ENCODE data around the gene RASAL3.

Gene RASAL3

DNA sequence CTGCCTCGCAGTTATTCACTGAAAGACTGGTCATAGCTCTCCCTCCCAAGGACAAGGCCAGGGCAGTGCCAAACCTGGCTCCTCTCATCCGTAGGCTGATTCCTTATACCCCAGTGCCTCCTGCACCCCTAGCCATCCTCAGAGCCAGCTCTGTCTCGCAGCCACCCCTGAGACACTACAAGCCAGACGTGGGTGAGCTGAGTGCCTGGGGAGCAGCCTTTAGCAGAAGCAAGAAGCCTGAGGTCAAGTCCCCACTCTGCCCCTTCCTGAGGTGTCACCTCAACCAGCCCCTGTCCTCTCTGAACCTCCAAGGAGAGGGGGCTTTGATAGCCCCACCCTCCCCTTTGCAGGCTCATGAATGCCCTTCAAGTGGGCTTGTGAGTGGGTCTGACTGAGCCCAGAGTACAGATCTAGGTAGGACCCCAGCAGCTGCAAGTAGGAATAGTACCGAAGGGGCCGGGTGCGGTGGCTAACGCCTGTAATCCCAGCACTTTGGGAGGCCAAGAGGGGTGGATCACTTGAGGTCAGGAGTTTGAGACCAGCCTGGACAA is 30.8 kb downstream of the RASAL3 start:
- H3K4me3 ChIP-seq (ENCODE audit: low read depth, low read length) = peak overlapping the region; percentile 95
- peaks cover 7% of the 10 kb centered on the region for H3K4me1 ChIP-seq (ENCODE audit: control insufficient read depth, insufficient read depth, low read length)
- ChIA-PET CTCF (interaction anchor here (0.7 to 2.3 kb wide), 3 partner anchors 13 to 122 kb away, joined by 4 to 8 read pairs (median 7); no protein-coding TSS in a partner anchor), POLR2A (interaction anchor here (1.2 to 2.8 kb wide), 7 partner anchors 15 to 122 kb away, joined by 4 to 27 read pairs (median 5); partner anchors contain the start of genes AKAP8 and AKAP8L)
- no peak overlapping the region for H3K27ac ChIP-seq (ENCODE audit: extremely low read depth, low read depth, low read length)
- TF ChIP-seq, protein P1, sequence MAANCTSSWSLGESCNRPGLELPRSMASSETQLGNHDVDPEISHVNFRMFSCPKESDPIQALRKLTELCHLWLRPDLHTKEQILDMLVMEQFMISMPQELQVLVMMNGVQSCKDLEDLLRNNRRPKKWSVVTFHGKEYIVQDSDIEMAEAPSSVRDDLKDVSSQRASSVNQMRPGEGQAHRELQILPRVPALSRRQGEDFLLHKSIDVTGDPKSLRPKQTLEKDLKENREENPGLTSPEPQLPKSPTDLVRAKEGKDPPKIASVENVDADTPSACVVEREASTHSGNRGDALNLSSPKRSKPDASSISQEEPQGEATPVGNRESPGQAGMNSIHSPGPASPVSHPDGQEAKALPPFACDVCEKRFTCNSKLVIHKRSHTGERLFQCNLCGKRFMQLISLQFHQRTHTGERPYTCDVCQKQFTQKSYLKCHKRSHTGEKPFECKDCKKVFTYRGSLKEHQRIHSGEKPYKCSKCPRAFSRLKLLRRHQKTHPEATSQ (tag by site-specific recombination; IDR thresholded peaks at IDR 0.05) = no peak
- TF ChIP-seq, protein P2, sequence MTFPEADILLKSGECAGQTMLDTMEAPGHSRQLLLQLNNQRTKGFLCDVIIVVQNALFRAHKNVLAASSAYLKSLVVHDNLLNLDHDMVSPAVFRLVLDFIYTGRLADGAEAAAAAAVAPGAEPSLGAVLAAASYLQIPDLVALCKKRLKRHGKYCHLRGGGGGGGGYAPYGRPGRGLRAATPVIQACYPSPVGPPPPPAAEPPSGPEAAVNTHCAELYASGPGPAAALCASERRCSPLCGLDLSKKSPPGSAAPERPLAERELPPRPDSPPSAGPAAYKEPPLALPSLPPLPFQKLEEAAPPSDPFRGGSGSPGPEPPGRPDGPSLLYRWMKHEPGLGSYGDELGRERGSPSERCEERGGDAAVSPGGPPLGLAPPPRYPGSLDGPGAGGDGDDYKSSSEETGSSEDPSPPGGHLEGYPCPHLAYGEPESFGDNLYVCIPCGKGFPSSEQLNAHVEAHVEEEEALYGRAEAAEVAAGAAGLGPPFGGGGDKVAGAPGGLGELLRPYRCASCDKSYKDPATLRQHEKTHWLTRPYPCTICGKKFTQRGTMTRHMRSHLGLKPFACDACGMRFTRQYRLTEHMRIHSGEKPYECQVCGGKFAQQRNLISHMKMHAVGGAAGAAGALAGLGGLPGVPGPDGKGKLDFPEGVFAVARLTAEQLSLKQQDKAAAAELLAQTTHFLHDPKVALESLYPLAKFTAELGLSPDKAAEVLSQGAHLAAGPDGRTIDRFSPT (tag by site-specific recombination; IDR thresholded peaks at IDR 0.05) = no peak
- TF ChIP-seq ZNF747 (tag by site-specific recombination; IDR thresholded peaks at IDR 0.05) (no peak), ZNF785 (tag by site-specific recombination; IDR thresholded peaks at IDR 0.05) (no peak), ZBTB20 (tag by site-specific recombination; IDR thresholded peaks at IDR 0.05) (no peak), ZNF596 (tag by site-specific recombination; IDR thresholded peaks at IDR 0.05) (no peak), FEZF1 (tag by site-specific recombination; IDR thresholded peaks at IDR 0.05) (no peak)
- H3K9me3 ChIP-seq (ENCODE audit: control insufficient read depth, insufficient read depth, low read depth, low read length) = no peaks in the 10 kb centered on the region
- H3K36me3 ChIP-seq (ENCODE audit: control insufficient read depth in 2 of 2, insufficient read depth in 1 of 2, low read length in 2 of 2) = peaks cover 0 to 21% of the 10 kb centered on the region in 2 experiments; a peak in 1 of 3 replicates

DNA sequence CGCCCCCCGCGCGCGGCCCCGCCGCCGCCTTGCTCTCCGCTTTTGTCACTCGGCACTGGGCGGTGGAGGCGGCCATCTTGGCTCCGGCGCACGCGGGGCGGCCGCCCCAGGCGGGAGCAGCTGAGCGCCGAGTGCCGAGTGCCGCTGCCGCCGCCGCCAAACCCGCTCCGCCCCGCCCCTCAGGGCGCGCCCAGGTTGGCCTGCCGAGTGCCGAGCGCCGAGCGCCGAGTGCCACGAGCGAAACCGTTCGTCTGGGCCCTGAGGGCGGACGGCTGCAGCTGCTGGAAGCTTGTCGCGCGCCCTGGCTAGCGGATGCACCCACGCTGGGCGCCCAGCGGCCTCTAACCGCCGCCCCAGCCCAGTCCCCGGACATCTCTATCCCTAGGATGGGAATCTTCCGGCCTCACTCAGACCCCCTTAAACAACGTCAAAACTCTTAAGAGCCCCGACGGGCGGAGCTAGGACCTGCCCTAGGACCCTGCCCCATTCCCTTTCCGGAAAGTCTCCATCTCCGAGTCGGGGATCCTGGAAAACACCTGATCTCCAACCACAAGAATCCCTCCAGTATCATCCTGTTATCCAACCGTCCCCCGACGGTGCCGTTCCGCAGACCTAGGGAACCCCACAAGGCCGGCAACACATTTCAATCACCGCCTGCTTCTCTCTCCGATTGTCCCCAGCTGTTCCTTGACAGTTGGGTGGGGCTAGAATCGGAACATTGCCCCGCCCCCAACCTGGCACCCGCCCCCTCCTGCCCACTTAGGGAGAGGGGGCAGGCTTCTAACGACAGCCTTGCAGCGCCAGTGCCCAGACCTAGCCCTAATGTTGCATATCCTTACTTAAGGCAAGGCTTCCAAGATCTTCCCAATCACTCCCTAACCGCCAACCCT is 31.5 kb downstream of the RASAL3 start:
- ChIA-PET POLR2A (interaction anchor here (0.6 to 2.8 kb wide), 9 partner anchors 14 to 1298 kb away, joined by 3 to 27 read pairs (median 5); partner anchors contain the start of genes AKAP8 and AKAP8L), CTCF (interaction anchor here (1.7 to 2.3 kb wide), 2 partner anchors 12 to 123 kb away, joined by 7 to 8 read pairs; no protein-coding TSS in a partner anchor)
- Histone ChIP-seq H3K36me3 (ENCODE audit: control insufficient read depth in 2 of 2, insufficient read depth in 1 of 2, low read length in 2 of 2) (peaks cover 0 to 27% of the 10 kb centered on the region in 2 experiments; a peak in 1 of 3 replicates), H3K9me3 (ENCODE audit: control insufficient read depth, insufficient read depth, low read depth, low read length) (no peaks in the 10 kb centered on the region), H3K27ac (ENCODE audit: extremely low read depth, low read depth, low read length) (peak overlapping the region; percentile 68), H3K4me1 (ENCODE audit: control insufficient read depth, insufficient read depth, low read length) (peaks cover 7% of the 10 kb centered on the region), H3K4me3 (ENCODE audit: low read depth, low read length) (peak overlapping the region; percentile 95)
- no peak for TF ChIP-seq ZNF621 (tag by site-specific recombination; IDR thresholded peaks at IDR 0.05)
- TF ChIP-seq ZNF670 (tag by site-specific recombination; IDR thresholded peaks at IDR 0.05; ENCODE audit: low read depth) = no peak
- TF ChIP-seq GLIS2 (tag by site-specific recombination; IDR thresholded peaks at IDR 0.05) = no peak
- no peak for TF ChIP-seq FEZF1 (tag by site-specific recombination; IDR thresholded peaks at IDR 0.05)
- no peak for TF ChIP-seq ZNF140 (tag by site-specific recombination; IDR thresholded peaks at IDR 0.05)
- peak; percentile 48; the same call in 1 of the 2 replicates for TF ChIP-seq ZFP69B (tag by site-specific recombination; IDR thresholded peaks at IDR 0.05)
- no peak for TF ChIP-seq ZNF626 (tag by site-specific recombination; IDR thresholded peaks at IDR 0.05)
- peak; percentile 81 for TF ChIP-seq SP3 (tag by site-specific recombination; IDR thresholded peaks at IDR 0.05)
- TF ChIP-seq, protein P3, sequence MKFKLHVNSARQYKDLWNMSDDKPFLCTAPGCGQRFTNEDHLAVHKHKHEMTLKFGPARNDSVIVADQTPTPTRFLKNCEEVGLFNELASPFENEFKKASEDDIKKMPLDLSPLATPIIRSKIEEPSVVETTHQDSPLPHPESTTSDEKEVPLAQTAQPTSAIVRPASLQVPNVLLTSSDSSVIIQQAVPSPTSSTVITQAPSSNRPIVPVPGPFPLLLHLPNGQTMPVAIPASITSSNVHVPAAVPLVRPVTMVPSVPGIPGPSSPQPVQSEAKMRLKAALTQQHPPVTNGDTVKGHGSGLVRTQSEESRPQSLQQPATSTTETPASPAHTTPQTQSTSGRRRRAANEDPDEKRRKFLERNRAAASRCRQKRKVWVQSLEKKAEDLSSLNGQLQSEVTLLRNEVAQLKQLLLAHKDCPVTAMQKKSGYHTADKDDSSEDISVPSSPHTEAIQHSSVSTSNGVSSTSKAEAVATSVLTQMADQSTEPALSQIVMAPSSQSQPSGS (tag by site-specific recombination; IDR thresholded peaks at IDR 0.05; ENCODE audit: low read depth) = no peak
- TF ChIP-seq ZNF747 (tag by site-specific recombination; IDR thresholded peaks at IDR 0.05) = no peak
- TF ChIP-seq, protein P4, sequence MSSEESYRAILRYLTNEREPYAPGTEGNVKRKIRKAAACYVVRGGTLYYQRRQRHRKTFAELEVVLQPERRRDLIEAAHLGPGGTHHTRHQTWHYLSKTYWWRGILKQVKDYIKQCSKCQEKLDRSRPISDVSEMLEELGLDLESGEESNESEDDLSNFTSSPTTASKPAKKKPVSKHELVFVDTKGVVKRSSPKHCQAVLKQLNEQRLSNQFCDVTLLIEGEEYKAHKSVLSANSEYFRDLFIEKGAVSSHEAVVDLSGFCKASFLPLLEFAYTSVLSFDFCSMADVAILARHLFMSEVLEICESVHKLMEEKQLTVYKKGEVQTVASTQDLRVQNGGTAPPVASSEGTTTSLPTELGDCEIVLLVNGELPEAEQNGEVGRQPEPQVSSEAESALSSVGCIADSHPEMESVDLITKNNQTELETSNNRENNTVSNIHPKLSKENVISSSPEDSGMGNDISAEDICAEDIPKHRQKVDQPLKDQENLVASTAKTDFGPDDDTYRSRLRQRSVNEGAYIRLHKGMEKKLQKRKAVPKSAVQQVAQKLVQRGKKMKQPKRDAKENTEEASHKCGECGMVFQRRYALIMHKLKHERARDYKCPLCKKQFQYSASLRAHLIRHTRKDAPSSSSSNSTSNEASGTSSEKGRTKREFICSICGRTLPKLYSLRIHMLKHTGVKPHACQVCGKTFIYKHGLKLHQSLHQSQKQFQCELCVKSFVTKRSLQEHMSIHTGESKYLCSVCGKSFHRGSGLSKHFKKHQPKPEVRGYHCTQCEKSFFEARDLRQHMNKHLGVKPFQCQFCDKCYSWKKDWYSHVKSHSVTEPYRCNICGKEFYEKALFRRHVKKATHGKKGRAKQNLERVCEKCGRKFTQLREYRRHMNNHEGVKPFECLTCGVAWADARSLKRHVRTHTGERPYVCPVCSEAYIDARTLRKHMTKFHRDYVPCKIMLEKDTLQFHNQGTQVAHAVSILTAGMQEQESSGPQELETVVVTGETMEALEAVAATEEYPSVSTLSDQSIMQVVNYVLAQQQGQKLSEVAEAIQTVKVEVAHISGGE (tag by site-specific recombination; conservative IDR thresholded peaks at IDR 0.05; ENCODE audit: low read depth) = peak; percentile 23; the same call in 1 of the 2 replicates
- no peak for TF ChIP-seq ZNF501 (tag by site-specific recombination; IDR thresholded peaks at IDR 0.05)
- no peak for TF ChIP-seq OVOL3 (tag by site-specific recombination; IDR thresholded peaks at IDR 0.05)
- no peak for TF ChIP-seq ZNF830 (tag by site-specific recombination; IDR thresholded peaks at IDR 0.05; ENCODE audit: low read depth)
- TF ChIP-seq, protein P5, sequence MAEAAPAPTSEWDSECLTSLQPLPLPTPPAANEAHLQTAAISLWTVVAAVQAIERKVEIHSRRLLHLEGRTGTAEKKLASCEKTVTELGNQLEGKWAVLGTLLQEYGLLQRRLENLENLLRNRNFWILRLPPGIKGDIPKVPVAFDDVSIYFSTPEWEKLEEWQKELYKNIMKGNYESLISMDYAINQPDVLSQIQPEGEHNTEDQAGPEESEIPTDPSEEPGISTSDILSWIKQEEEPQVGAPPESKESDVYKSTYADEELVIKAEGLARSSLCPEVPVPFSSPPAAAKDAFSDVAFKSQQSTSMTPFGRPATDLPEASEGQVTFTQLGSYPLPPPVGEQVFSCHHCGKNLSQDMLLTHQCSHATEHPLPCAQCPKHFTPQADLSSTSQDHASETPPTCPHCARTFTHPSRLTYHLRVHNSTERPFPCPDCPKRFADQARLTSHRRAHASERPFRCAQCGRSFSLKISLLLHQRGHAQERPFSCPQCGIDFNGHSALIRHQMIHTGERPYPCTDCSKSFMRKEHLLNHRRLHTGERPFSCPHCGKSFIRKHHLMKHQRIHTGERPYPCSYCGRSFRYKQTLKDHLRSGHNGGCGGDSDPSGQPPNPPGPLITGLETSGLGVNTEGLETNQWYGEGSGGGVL (tag by site-specific recombination; IDR thresholded peaks at IDR 0.05) = peak; percentile 47
